Activated T-helper 2 cell treated with anti-CD3 and anti-CD28 coated beads, Interferon-gamma antibody, Interleukin-2, Interleukin-4, amounts not matched to agents 10 μg/mL and 5 μg/mL and 100 μg/mL, durations not matched to agents 14 hours and 24 hours and 36 hours (primary cell): ENCODE results near the gene PEX14. TPM values are rescaled to one million over a fixed set of nuclear protein-coding genes. Genes with fewer than 3 reads are reported as not detected.

ENCODE experiments used
- DNase-seq: peaks from one replicate; pipeline ENCODE4 v3.0.0; 2021; ENCODE audit warnings: low spot score
- H3K27ac Mint-ChIP-seq: one replicate; pipeline ENCODE4 v1.8.0; 2021; ENCODE audit warnings: mixed read lengths
- H3K27me3 Mint-ChIP-seq: one replicate; pipeline ENCODE4 v1.8.0; 2021; ENCODE audit warnings: low read depth, mixed read lengths
- H3K36me3 Mint-ChIP-seq: one replicate; pipeline ENCODE4 v1.8.0; 2021; ENCODE audit warnings: low read depth, mixed read lengths
- H3K4me1 Mint-ChIP-seq: one replicate; pipeline ENCODE4 v1.8.0; 2021; ENCODE audit warnings: low read depth, mixed read lengths
- H3K4me3 Mint-ChIP-seq: one replicate; pipeline ENCODE4 v1.8.0; 2021; ENCODE audit warnings: low read depth, mild to moderate bottlenecking, moderate library complexity, mixed read lengths
- H3K9me3 Mint-ChIP-seq: one replicate; pipeline ENCODE4 v1.8.0; 2021; ENCODE audit warnings: mixed read lengths
- intact Hi-C: fragments of 100-400 bp; cut with micrococcal nuclease; formaldehyde crosslinking; loops from one replicate; pipeline ENCODE4 v1.15.1; 2023
- total RNA-seq: library from RNA; stranded (reverse); gene quantifications from 2 replicates; pipeline ENCODE4 v1.2.3, GENCODE V29; 2022

Gene PEX14
- total RNA-seq, 1 donor from 2014 or later, result 23.1 TPM

- Mint-ChIP-seq H3K9me3 (no peaks in the 10 kb centered on the region), H3K4me3 (no peak overlapping the region), H3K27me3 (peaks cover 1% of the 10 kb centered on the region), H3K4me1 (no peaks in the 10 kb centered on the region), H3K27ac (no peak overlapping the region), H3K36me3 (no peaks in the 10 kb centered on the region)
- no peak for DNase-seq
- intact Hi-C loops, result no loop called here
These were observed 163.2 kb downstream of the PEX14 start for GRCh38 chr1:10637834-10638558.

GRCh38 chr1:10638559-10639005 lies 163.8 kb downstream of the PEX14 start:
- intact Hi-C loops, result no loop called here
- DNase-seq, result no peak
- peaks cover 1% of the 10 kb centered on the region for H3K27me3 Mint-ChIP-seq
- H3K27ac Mint-ChIP-seq, result no peak overlapping the region
- no peaks in the 10 kb centered on the region for H3K36me3 Mint-ChIP-seq
- H3K4me3 Mint-ChIP-seq, result no peak overlapping the region
- H3K9me3 Mint-ChIP-seq, result no peaks in the 10 kb centered on the region
- no peaks in the 10 kb centered on the region for H3K4me1 Mint-ChIP-seq

GRCh38 chr1:10639011-10639774 lies 164.4 kb downstream of the PEX14 start:
- no peak overlapping the region for H3K4me3 Mint-ChIP-seq
- intact Hi-C loops, result no loop called here
- H3K27ac Mint-ChIP-seq, result no peak overlapping the region
- no peaks in the 10 kb centered on the region for H3K4me1 Mint-ChIP-seq
- no peaks in the 10 kb centered on the region for H3K9me3 Mint-ChIP-seq
- no peak for DNase-seq
- no peaks in the 10 kb centered on the region for H3K36me3 Mint-ChIP-seq
- peaks cover 1% of the 10 kb centered on the region for H3K27me3 Mint-ChIP-seq

- Mint-ChIP-seq H3K27ac (no peak overlapping the region), H3K9me3 (no peaks in the 10 kb centered on the region), H3K4me1 (no peaks in the 10 kb centered on the region), H3K36me3 (no peaks in the 10 kb centered on the region), H3K4me3 (no peak overlapping the region), H3K27me3 (peaks cover 1% of the 10 kb centered on the region)
- DNase-seq, result no peak
- intact Hi-C loops, result no loop called here
These were observed 165.2 kb downstream of the PEX14 start for GRCh38 chr1:10639775-10640578.

GRCh38 chr1:10640843-10641553 lies 166.2 kb downstream of the PEX14 start:
- no peak overlapping the region for H3K27ac Mint-ChIP-seq
- H3K27me3 Mint-ChIP-seq, result peaks cover 1% of the 10 kb centered on the region
- no peaks in the 10 kb centered on the region for H3K4me1 Mint-ChIP-seq
- intact Hi-C loops, result no loop called here
- H3K4me3 Mint-ChIP-seq, result no peak overlapping the region
- H3K9me3 Mint-ChIP-seq, result no peaks in the 10 kb centered on the region
- DNase-seq, result no peak
- no peaks in the 10 kb centered on the region for H3K36me3 Mint-ChIP-seq

- Mint-ChIP-seq H3K4me3 (no peak overlapping the region), H3K9me3 (no peaks in the 10 kb centered on the region), H3K27ac (no peak overlapping the region), H3K27me3 (peaks cover 1% of the 10 kb centered on the region), H3K4me1 (no peaks in the 10 kb centered on the region), H3K36me3 (no peaks in the 10 kb centered on the region)
- intact Hi-C loops, result no loop called here
- DNase-seq, result no peak
These were observed 167.2 kb downstream of the PEX14 start for GRCh38 chr1:10641976-10642375.

GRCh38 chr1:10642403-10643080 lies 167.8 kb downstream of the PEX14 start:
- H3K9me3 Mint-ChIP-seq, result no peaks in the 10 kb centered on the region
- intact Hi-C loops, result no loop called here
- H3K27me3 Mint-ChIP-seq, result no peaks in the 10 kb centered on the region
- no peak for DNase-seq
- H3K36me3 Mint-ChIP-seq, result no peaks in the 10 kb centered on the region
- H3K4me3 Mint-ChIP-seq, result no peak overlapping the region
- H3K4me1 Mint-ChIP-seq, result no peaks in the 10 kb centered on the region
- no peak overlapping the region for H3K27ac Mint-ChIP-seq

- Mint-ChIP-seq H3K4me1 (no peaks in the 10 kb centered on the region), H3K27ac (no peak overlapping the region), H3K4me3 (no peak overlapping the region), H3K36me3 (no peaks in the 10 kb centered on the region), H3K9me3 (no peaks in the 10 kb centered on the region), H3K27me3 (no peaks in the 10 kb centered on the region)
- intact Hi-C loops, result no loop called here
- DNase-seq, result no peak
These were observed 169.0 kb downstream of the PEX14 start for GRCh38 chr1:10643607-10644306.

- intact Hi-C loops, result no loop called here
- H3K27ac Mint-ChIP-seq, result no peak overlapping the region
- DNase-seq, result no peak
- H3K4me1 Mint-ChIP-seq, result no peaks in the 10 kb centered on the region
- H3K4me3 Mint-ChIP-seq, result no peak overlapping the region
- no peaks in the 10 kb centered on the region for H3K27me3 Mint-ChIP-seq
- no peaks in the 10 kb centered on the region for H3K9me3 Mint-ChIP-seq
- no peaks in the 10 kb centered on the region for H3K36me3 Mint-ChIP-seq
These were observed 169.8 kb downstream of the PEX14 start for GRCh38 chr1:10644307-10645128.

GRCh38 chr1:10646347-10646861 lies 171.7 kb downstream of the PEX14 start:
- intact Hi-C loops, result no loop called here

More at GRCh38 chr1:10646347-10646861, 171.7 kb downstream of the PEX14 start:
- no peaks in the 10 kb centered on the region for H3K9me3 Mint-ChIP-seq
- no peak overlapping the region for H3K27ac Mint-ChIP-seq
- no peaks in the 10 kb centered on the region for H3K27me3 Mint-ChIP-seq
- no peaks in the 10 kb centered on the region for H3K4me1 Mint-ChIP-seq
- DNase-seq, result no peak
- H3K36me3 Mint-ChIP-seq, result no peaks in the 10 kb centered on the region
- no peak overlapping the region for H3K4me3 Mint-ChIP-seq
